Right atrium auricular region (tissue), 2 donors: ENCODE measurements around the gene RBP3. TPM values are rescaled to one million over a fixed set of nuclear protein-coding genes. Genes with fewer than 3 reads are reported as not detected.

Experiments
- DNase-seq: peaks from one replicate; pipeline ENCODE4 v3.0.0-alpha.2; 2019; ENCODE audit warnings: low spot score
- H3K27ac ChIP-seq, 2 donors: fragments of 200-600 bp; sonication (generic); 1 replicate in 1 of 2; 2 replicates in 1 of 2; pipeline ENCODE4 v1.5.1; 2016 to 2019
- H3K27me3 ChIP-seq, 2 donors: fragments of 200-600 bp; sonication (generic); one replicate each; pipeline versions ENCODE4 v1.5.1 to v1.6.0; 2017 to 2019
- H3K36me3 ChIP-seq: fragments of 200-600 bp; sonication (generic); one replicate; pipeline ENCODE4 v1.5.1; 2016
- H3K4me1 ChIP-seq, 2 donors: fragments of 200-600 bp; sonication (generic); one replicate each; pipeline versions ENCODE4 v1.5.1 to v1.6.0; 2017 to 2019
- H3K4me3 ChIP-seq, 2 donors: fragments of 200-600 bp; sonication (generic); 1 replicate in 1 of 2; 2 replicates in 1 of 2; pipeline ENCODE4 v1.5.1; 2017 to 2019; ENCODE audit warnings: mild to moderate bottlenecking in 1 of 2, moderate library complexity in 1 of 2
- H3K9me3 ChIP-seq, 2 donors: fragments of 200-600 bp; sonication (generic); one replicate each; pipeline ENCODE4 v1.5.1; 2019
- total RNA-seq, 2 donors: library from RNA; depleted of rRNA; stranded (reverse); fragments of >200 nt; gene quantifications; one replicate each; pipeline ENCODE4 v1.1.0, GENCODE V29; 2016
- TF ChIP-seq, protein P1 (sequence below), 2 donors: fragments of 200-600 bp; sonication (generic); IDR thresholded peaks; one replicate each; pipeline ENCODE4 v1.5.1; 2019; ENCODE audit warnings: antibody characterized with exemption in 2 of 2

The RBP3 gene
- total RNA-seq, 2 donors from 2014 or later: not detected

- H3K4me3 ChIP-seq: no peak overlapping the region
- peaks cover 0 to 10% of the 10 kb centered on the region in 2 donors for H3K4me1 ChIP-seq
- no peaks in the 10 kb centered on the region for H3K27me3 ChIP-seq
- H3K9me3 ChIP-seq: no peaks in the 10 kb centered on the region
- DNase-seq: no peak
- H3K27ac ChIP-seq: no peak overlapping the region
- TF ChIP-seq, protein P1, sequence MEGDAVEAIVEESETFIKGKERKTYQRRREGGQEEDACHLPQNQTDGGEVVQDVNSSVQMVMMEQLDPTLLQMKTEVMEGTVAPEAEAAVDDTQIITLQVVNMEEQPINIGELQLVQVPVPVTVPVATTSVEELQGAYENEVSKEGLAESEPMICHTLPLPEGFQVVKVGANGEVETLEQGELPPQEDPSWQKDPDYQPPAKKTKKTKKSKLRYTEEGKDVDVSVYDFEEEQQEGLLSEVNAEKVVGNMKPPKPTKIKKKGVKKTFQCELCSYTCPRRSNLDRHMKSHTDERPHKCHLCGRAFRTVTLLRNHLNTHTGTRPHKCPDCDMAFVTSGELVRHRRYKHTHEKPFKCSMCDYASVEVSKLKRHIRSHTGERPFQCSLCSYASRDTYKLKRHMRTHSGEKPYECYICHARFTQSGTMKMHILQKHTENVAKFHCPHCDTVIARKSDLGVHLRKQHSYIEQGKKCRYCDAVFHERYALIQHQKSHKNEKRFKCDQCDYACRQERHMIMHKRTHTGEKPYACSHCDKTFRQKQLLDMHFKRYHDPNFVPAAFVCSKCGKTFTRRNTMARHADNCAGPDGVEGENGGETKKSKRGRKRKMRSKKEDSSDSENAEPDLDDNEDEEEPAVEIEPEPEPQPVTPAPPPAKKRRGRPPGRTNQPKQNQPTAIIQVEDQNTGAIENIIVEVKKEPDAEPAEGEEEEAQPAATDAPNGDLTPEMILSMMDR (IDR thresholded peaks at IDR 0.05): peak in 1 of 2 donors; percentile 44
- no peaks in the 10 kb centered on the region for H3K36me3 ChIP-seq
Measured at GRCh38 chr10:47309408-47310089, 38.6 kb upstream of the RBP3 start.

GRCh38 chr10:47310090-47310505 is 38.1 kb upstream of the RBP3 start:
- TF ChIP-seq, protein P1 (IDR thresholded peaks at IDR 0.05): no peak
- Histone ChIP-seq H3K4me3 (no peak overlapping the region), H3K4me1 (peaks cover 0 to 10% of the 10 kb centered on the region in 2 donors), H3K27me3 (no peaks in the 10 kb centered on the region), H3K27ac (no peak overlapping the region), H3K9me3 (no peaks in the 10 kb centered on the region), H3K36me3 (no peaks in the 10 kb centered on the region)
- no peak for DNase-seq

DNA sequence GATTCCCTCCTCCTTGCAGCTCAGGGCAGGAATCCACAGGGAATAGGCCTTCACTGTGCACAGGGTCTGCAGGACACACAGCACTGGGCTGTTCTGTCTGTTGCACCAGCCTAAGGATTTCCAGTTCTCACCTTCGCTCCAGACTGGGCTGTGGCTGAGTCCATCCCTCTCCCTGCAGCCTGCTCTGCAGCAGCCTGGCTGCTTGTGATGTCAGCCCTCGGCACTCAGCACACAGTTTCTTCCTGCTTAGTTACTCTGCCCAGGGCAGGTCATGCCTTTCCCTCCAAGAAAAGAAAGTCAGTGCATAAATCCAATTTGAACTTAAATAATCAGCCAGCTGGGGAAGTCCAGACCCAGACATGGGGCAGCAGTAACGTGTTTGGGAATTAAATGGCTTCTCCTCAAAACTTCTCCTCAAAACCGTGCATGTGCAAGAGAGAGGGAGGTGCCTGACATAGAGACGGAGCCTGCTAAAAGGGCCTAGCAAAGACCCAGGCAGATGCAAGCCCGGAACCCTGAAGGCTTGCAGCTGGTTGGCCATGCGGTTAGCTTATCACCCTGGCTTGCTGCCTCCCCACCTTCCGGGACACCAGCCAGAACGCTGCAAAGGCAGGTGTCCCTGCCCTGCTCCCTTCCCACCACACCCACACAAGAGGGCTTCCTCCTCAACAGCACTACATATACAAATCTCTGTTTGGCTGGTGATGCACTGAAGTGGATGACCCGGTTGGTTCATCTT is 36.8 kb upstream of the RBP3 start:
- H3K9me3 ChIP-seq: no peaks in the 10 kb centered on the region
- no peak overlapping the region for H3K27ac ChIP-seq
- TF ChIP-seq, protein P1 (IDR thresholded peaks at IDR 0.05): no peak
- no peak overlapping the region for H3K4me3 ChIP-seq
- DNase-seq: no peak
- no peaks in the 10 kb centered on the region for H3K27me3 ChIP-seq
- H3K36me3 ChIP-seq: no peaks in the 10 kb centered on the region
- H3K4me1 ChIP-seq: peaks cover 0 to 10% of the 10 kb centered on the region in 2 donors

- TF ChIP-seq, protein P1 (IDR thresholded peaks at IDR 0.05): peak; percentile 71 to 92
- Histone ChIP-seq H3K4me1 (peaks cover 0 to 10% of the 10 kb centered on the region in 2 donors), H3K27me3 (no peaks in the 10 kb centered on the region), H3K9me3 (no peaks in the 10 kb centered on the region), H3K4me3 (no peak overlapping the region), H3K27ac (no peak overlapping the region), H3K36me3 (no peaks in the 10 kb centered on the region)
- DNase-seq: peak; percentile 88
Measured at GRCh38 chr10:47311932-47312662, 36.1 kb upstream of the RBP3 start.

- no peaks in the 10 kb centered on the region for H3K27me3 ChIP-seq
- no peaks in the 10 kb centered on the region for H3K36me3 ChIP-seq
- H3K27ac ChIP-seq: no peak overlapping the region
- H3K4me3 ChIP-seq: no peak overlapping the region
- H3K9me3 ChIP-seq: no peaks in the 10 kb centered on the region
- TF ChIP-seq, protein P1 (IDR thresholded peaks at IDR 0.05): no peak
- peaks cover 0 to 10% of the 10 kb centered on the region in 2 donors for H3K4me1 ChIP-seq
- no peak for DNase-seq
Measured at GRCh38 chr10:47312663-47312995, 35.5 kb upstream of the RBP3 start.
